H9 (cell line): ENCODE data around the gene SMYD2. TPM values are rescaled to one million over a fixed set of nuclear protein-coding genes. Genes with fewer than 3 reads are reported as not detected.

Source experiments
- DNase-seq: peaks from one replicate; pipeline ENCODE4 v3.0.0-alpha.2; 2017
- H2AFZ ChIP-seq: one replicate; pipeline ENCODE4 v1.6.1; 2013; ENCODE audit warnings: mild to moderate bottlenecking, low read length, control low read depth, moderate library complexity
- H2AK5ac ChIP-seq: 2 replicates; pipeline ENCODE4 v1.6.1; 2013; ENCODE audit warnings: low read length, control low read depth, mixed read lengths; ENCODE audit not compliant: insufficient read length
- H2BK120ac ChIP-seq: one replicate; pipeline ENCODE4 v1.6.1; 2013; ENCODE audit warnings: low read depth, mild to moderate bottlenecking, low read length, control low read depth, inconsistent platforms; ENCODE audit not compliant: poor library complexity, severe bottlenecking
- H2BK12ac ChIP-seq: 2 replicates; pipeline ENCODE4 v1.6.1; 2013; ENCODE audit warnings: low read length, control low read depth, mixed read lengths, low read depth; ENCODE audit not compliant: insufficient read length
- H2BK15ac ChIP-seq: 2 replicates; pipeline ENCODE4 v1.6.1; 2013; ENCODE audit warnings: low read depth, low read length, control low read depth
- H2BK20ac ChIP-seq: one replicate; pipeline ENCODE4 v1.6.1; 2013; ENCODE audit warnings: low read depth, mild to moderate bottlenecking, low read length, control low read depth, inconsistent platforms; ENCODE audit not compliant: poor library complexity, severe bottlenecking
- H2BK5ac ChIP-seq: 2 replicates; pipeline ENCODE4 v1.6.1; 2013; ENCODE audit warnings: low read length, control low read depth, mixed read lengths; ENCODE audit not compliant: insufficient read length
- H3K14ac ChIP-seq: 2 replicates; pipeline ENCODE4 v1.6.1; 2013; ENCODE audit warnings: low read length, control low read depth; ENCODE audit not compliant: insufficient read depth
- H3K18ac ChIP-seq: 2 replicates; pipeline ENCODE4 v1.6.1; 2013; ENCODE audit warnings: low read depth, mild to moderate bottlenecking, mixed read lengths, low read length, control low read depth; ENCODE audit not compliant: insufficient read length
- H3K23ac ChIP-seq: 2 replicates; pipeline ENCODE4 v1.6.1; 2013; ENCODE audit warnings: low read length, control low read depth, mixed read lengths, low read depth; ENCODE audit not compliant: insufficient read length
- H3K23me2 ChIP-seq: 2 replicates; pipeline ENCODE4 v1.6.1; 2013; ENCODE audit warnings: low read depth, mild to moderate bottlenecking, mixed read lengths, low read length, control low read depth; ENCODE audit not compliant: insufficient read length, poor library complexity, severe bottlenecking
- H3K27ac ChIP-seq: 2 replicates; pipeline ENCODE4 v1.5.1; 2013; ENCODE audit warnings: low read length, control low read depth, mixed read lengths, low read depth; ENCODE audit not compliant: insufficient read length
- H3K27me3 ChIP-seq: 2 replicates; pipeline ENCODE4 v1.6.1; 2013; ENCODE audit warnings: low read length, control low read depth, inconsistent platforms; ENCODE audit not compliant: insufficient read depth
- H3K4ac ChIP-seq: 2 replicates; pipeline ENCODE4 v1.6.1; 2013; ENCODE audit warnings: low read depth, mild to moderate bottlenecking, control low read depth, inconsistent platforms, low read length, moderate library complexity
- H3K4me1 ChIP-seq: 2 replicates; pipeline ENCODE4 v1.6.1; 2013; ENCODE audit warnings: low read length, control low read depth, inconsistent platforms; ENCODE audit not compliant: insufficient read depth
- H3K4me2 ChIP-seq: 2 replicates; pipeline ENCODE4 v1.6.1; 2013; ENCODE audit warnings: low read length, control low read depth, mixed read lengths; ENCODE audit not compliant: insufficient read length, insufficient read depth
- H3K56ac ChIP-seq: 2 replicates; pipeline ENCODE4 v1.6.1; 2013; ENCODE audit warnings: low read depth, mild to moderate bottlenecking, mixed read lengths, low read length, control low read depth; ENCODE audit not compliant: insufficient read length
- H3K79me1 ChIP-seq: 2 replicates; pipeline ENCODE4 v1.6.1; 2013; ENCODE audit warnings: low read depth, mild to moderate bottlenecking, moderate library complexity, low read length, control low read depth, inconsistent platforms; ENCODE audit not compliant: insufficient read depth, poor library complexity, severe bottlenecking
- H3K79me2 ChIP-seq: 2 replicates; pipeline ENCODE4 v1.6.1; 2013; ENCODE audit warnings: low read length, control low read depth, inconsistent platforms; ENCODE audit not compliant: insufficient read depth
- H3K9ac ChIP-seq: 2 replicates; pipeline ENCODE4 v1.6.1; 2013; ENCODE audit warnings: low read length, control low read depth, mixed read lengths; ENCODE audit not compliant: insufficient read length; ENCODE audit errors: extremely low read depth
- H3K9me3 ChIP-seq: one replicate; pipeline ENCODE4 v1.6.1; 2013; ENCODE audit warnings: low read depth, low read length, inconsistent platforms; ENCODE audit not compliant: control insufficient read depth
- H3T11ph ChIP-seq: one replicate; pipeline ENCODE4 v1.6.1; 2013; ENCODE audit warnings: mild to moderate bottlenecking, low read length, control low read depth, inconsistent platforms
- H4K20me1 ChIP-seq: one replicate; pipeline ENCODE4 v1.6.1; 2013; ENCODE audit not compliant: control insufficient read depth, insufficient read length, insufficient read depth
- H4K5ac ChIP-seq: 2 replicates; pipeline ENCODE4 v1.6.1; 2013; ENCODE audit warnings: low read depth, mild to moderate bottlenecking, mixed read lengths, low read length, control low read depth; ENCODE audit not compliant: insufficient read length
- H4K8ac ChIP-seq: replicated peaks from 2 replicates; pipeline ENCODE4 v1.6.1; 2013; ENCODE audit warnings: low read length, control low read depth, mixed read lengths, low read depth; ENCODE audit not compliant: insufficient read length
- H4K91ac ChIP-seq: 2 replicates; pipeline ENCODE4 v1.6.1; 2013; ENCODE audit warnings: low read depth, mild to moderate bottlenecking, moderate library complexity, mixed read lengths, low read length, control low read depth; ENCODE audit not compliant: insufficient read length
- H3K27ac Mint-ChIP-seq, 3 experiments: 2 replicates in 2 of 3; 3 replicates in 1 of 3; pipeline ENCODE4 v1.8.0; 2020 to 2021; ENCODE audit warnings: mixed read lengths in 3 of 3, mild to moderate bottlenecking in 1 of 3, moderate library complexity in 1 of 3
- H3K27me3 Mint-ChIP-seq: 2 replicates; pipeline ENCODE4 v1.8.0; 2021; ENCODE audit warnings: low read depth, mild to moderate bottlenecking, moderate library complexity, mixed read lengths
- H3K36me3 Mint-ChIP-seq, 3 experiments: 2 replicates in 2 of 3; 3 replicates in 1 of 3; pipeline ENCODE4 v1.8.0; 2020 to 2021; ENCODE audit warnings: low read depth in 3 of 3, mixed read lengths in 3 of 3; ENCODE audit not compliant: insufficient read depth in 1 of 3
- H3K4me1 Mint-ChIP-seq, 2 experiments: 2 replicates each; pipeline ENCODE4 v1.8.0; 2020; ENCODE audit warnings: mixed read lengths in 2 of 2
- H3K4me3 Mint-ChIP-seq, 2 experiments: 2 replicates in 1 of 2; 3 replicates in 1 of 2; pipeline ENCODE4 v1.8.0; 2020 to 2021; ENCODE audit warnings: mild to moderate bottlenecking in 2 of 2, mixed read lengths in 2 of 2, moderate library complexity in 1 of 2
- H3K9me3 Mint-ChIP-seq, 2 experiments: 2 replicates in 1 of 2; 3 replicates in 1 of 2; pipeline ENCODE4 v1.8.0; 2020; ENCODE audit warnings: mild to moderate bottlenecking in 2 of 2, mixed read lengths in 2 of 2, moderate library complexity in 1 of 2
- CTCF ChIP-seq: fragments of 200-600 bp; sonication (generic); conservative IDR thresholded peaks from 3 replicates; pipeline ENCODE4 v1.8.0; 2021; ENCODE audit warnings: antibody characterized with exemption, mild to moderate bottlenecking
- WGBS: extraction: QIAGEN DNeasy Blood & Tissue Kit; methylation state at CpG from one replicate; pipeline ENCODE4 v1.1.7; 2013; ENCODE audit warnings: missing lambda C conversion rate, low lambda C conversion rate, mixed read lengths; ENCODE audit not compliant: insufficient read length; ENCODE audit errors: extremely low coverage; 5-methylcytosine and 5-hydroxymethylcytosine counted together
- total RNA-seq: library from RNA; stranded (reverse); gene quantifications from 2 replicates; pipeline ENCODE4 v1.2.1, GENCODE V29; 2021

The SMYD2 gene
- total RNA-seq, 1 experiment from 2014 or later: 10.9 TPM

GRCh38 chr1:214310010-214310409 lies 29.1 kb downstream of the SMYD2 start:
- Histone ChIP-seq H4K8ac (no peak overlapping the region), H2BK5ac (no peak overlapping the region), H3K27me3 (peaks cover 8% of the 10 kb centered on the region), H4K5ac (no peak overlapping the region), H3K79me2 (no peaks in the 10 kb centered on the region), H3K4me2 (no peak overlapping the region), H3K14ac (no peak overlapping the region), H2AK5ac (no peak overlapping the region), H3K23ac (no peak overlapping the region), H3K9me3 (no peaks in the 10 kb centered on the region), H2BK15ac (no peak overlapping the region), H3K23me2 (no peaks in the 10 kb centered on the region), H2BK12ac (no peak overlapping the region), H3K9ac (no peak overlapping the region), H2AFZ (no peak overlapping the region), H3K18ac (no peak overlapping the region), H3T11ph (no peak overlapping the region), H3K4ac (no peak overlapping the region), H3K27ac (no peak overlapping the region), H3K56ac (no peak overlapping the region), H3K4me1 (peaks cover 3% of the 10 kb centered on the region; the same call in 1 of the 2 replicates), H3K79me1 (no peaks in the 10 kb centered on the region), H2BK120ac (no peak overlapping the region), H4K91ac (no peak overlapping the region), H4K20me1 (no peaks in the 10 kb centered on the region), H2BK20ac (no peak overlapping the region)
- Mint-ChIP-seq H3K27ac (no peak overlapping the region), H3K9me3 (no peaks in the 10 kb centered on the region), H3K4me1 (peaks cover 30 to 32% of the 10 kb centered on the region in 2 experiments), H3K4me3 (no peak overlapping the region), H3K36me3 (no peaks in the 10 kb centered on the region; a peak in 1 of 7 replicates), H3K27me3 (peaks cover 57% of the 10 kb centered on the region)
- no CpG with 5 or more reads among the region's 3 CpGs for WGBS
- no peak for DNase-seq
- no peak for TF ChIP-seq CTCF
